ENCODE results near the gene PAX8. TPM values are rescaled to one million over a fixed set of nuclear protein-coding genes. Genes with fewer than 3 reads are reported as not detected.
A peak's percentile ranks its signal among the peaks of the same experiment; 100 is the strongest.

PAX8 gene
- total RNA-seq, 1 donor from 2014 or later: 6.1 TPM

DNA sequence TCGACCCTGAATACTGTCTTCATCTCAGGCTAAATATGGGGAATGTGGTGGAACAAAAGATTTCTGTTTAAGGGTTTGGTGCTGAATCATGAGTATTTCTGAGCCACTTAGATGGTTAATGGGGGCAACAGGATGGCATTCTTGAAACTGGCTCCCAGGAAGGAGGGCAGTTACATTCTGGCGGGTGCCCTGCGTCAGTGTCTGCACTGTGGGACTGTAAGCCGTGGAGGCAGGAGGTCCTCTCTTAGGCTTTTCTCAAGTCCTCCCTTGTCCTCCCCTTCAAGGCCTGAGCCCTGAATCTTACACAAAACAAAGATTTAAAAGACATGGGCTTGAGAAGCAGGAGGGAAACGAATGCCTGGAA lies 59.2 kb downstream of the PAX8 start:
- ATAC-seq: no peak

DNA sequence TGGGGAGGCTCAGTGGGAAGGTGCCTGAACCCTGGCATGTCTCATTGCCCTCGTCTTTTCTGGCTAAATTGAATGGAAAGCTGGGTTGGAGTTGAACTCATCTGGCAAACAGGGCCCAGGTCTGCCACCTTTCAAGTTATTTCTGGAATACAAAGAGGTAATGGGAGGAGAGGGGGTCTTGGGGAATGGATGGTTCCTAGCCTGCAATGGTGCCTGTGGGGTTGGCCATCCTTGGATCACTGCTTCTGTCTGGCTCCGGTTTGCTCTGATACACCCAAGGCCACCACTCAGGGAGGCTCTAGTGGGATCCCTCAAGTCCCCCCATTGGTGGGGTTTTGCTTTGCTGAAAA lies 59.7 kb downstream of the PAX8 start:
- ATAC-seq: no peak

DNA sequence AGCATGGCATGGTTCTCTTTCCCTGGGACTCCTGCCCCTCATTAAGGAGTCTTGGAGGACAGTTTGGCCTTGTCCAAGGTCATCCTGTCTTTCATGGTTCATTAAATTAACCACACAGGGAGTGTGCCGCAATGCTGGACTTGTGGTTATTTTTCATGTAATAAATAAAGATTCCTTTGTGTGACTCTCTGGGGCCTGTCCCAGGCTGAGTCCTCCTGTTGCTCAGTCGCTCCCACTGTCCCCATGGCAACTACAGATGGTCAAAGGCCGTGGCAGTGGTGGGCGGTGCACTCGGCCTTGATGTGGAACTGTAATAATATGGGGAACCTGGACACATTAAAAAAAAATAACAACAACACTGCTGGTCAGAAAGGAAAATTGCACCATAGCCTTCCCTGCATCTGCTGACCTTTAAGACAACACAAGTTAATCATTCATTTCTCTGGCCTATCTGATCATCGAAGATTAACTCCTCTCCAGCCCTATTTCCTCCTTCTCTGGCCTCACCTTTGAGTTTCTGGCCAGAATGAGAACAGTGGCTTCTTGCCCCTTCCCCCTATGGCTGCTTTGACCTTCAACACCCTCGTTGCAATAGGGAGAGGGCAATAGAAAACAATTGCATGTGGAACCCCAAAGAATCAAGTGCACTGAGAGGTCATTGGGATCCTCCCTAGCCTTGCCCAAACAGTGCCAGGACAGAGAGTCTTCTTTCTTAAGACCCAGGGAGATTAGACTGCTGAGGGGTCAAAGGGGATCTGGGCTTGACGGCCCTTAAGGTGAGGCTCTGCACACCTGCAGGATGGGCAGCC lies 60.2 kb downstream of the PAX8 start:
- no peak for ATAC-seq

DNA sequence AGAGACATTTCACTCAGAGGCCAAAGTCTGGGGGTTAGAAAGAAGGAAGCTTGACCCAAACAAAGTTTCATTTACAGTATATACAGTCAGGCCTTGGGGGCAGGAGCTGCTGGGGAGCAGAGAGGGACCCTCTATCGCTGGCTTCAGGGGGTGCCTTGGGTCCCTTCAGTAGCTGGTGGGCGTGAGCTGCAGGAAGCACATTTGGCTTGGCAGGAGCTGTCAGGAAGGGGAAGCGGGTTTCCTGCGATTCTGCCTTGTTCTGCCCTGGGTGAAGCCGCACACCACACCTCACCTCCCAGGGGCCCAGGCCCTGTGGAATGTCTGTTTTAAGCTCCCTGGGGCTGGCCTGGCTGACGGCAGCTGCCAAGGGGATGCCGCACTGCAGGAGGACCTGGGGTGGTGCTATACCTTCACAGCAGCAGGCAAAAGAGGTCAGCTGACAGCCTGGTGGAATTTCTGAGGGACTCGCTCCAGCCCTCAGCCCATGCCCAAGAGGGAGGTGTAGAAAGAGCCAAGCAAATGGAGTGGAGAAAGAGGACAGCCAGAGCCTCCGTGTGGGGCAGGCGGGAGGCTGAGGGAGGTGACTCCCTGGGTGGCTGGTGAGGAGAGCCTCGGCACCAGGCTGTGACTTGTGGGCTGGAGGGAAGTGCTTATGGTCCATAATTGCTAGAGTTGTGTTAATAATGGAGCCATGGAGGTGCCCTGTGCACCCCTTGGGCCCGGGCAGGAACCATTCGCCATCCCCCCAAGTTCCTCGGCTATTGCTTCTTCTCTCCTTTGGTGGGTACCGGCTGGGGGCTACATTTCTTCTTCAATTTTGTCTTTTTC lies 61.1 kb downstream of the PAX8 start:
- ATAC-seq: peak; percentile 15

DNA sequence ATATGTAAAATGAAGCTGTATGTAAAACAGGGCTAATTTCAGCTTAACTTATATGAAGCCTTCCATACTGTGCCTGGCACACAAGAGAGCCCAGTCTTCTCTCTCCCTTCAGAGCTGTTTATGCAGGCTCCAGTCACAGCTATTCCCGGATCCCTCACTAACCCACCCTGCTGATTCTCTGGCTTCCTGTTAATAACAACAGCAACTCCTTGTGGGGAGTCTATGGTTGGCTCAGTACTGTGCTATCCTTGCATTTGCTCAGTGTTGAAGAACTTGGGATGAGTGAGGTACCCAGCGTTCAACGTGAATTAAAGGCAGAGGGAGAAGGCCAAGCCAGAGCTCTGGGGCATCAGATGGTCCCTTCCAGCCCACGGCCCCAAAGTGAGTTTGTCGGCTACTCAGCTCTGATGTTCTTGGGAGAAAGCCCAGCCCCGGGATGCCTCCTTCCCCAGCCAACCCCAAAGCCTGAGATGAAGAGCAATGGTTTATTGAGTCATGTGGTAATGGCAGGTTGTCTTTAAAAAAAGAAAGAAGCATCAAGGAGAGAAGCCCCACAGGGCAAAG lies 61.7 kb downstream of the PAX8 start:
- ATAC-seq: no peak

DNA sequence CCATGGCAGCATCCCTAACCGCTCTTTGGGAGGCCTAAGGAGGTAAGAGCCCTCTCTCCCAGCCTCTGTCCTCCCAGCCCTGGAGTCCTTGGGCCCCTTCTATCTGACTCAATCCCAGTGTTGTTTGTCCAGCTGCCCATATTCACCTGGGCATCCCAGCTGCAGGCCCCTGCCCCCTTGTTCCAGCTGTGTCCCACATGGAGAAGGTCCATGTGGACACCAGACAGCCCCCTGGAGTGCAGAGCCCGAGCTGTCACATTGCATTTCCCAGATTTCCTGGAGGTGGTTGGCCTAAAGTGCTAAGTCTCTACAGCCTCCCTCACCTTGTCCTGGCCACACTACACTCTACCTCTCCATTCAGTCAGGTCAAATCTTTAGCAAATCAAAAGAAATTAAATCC lies 62.4 kb downstream of the PAX8 start:
- ATAC-seq: no peak

DNA sequence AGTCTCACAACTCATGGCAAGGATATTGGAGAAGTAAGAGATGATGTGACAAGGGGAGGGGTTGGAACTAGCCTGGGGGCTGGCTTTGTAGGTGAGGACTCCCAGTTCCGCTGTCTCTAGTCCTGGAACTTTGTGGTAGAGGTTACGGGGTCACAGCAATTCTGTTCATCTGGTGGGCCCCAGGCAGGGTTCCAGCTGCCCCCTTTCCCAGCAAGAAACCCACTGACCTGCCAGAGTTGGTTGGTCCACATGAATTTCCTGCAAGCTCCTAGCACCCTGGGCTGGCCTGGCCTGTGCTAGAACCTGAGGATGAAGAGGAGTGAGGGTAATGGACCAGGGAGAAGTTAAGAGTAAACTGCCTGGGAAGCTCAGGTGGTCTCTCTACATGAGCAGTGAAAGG lies 63.7 kb downstream of the PAX8 start:
- no peak for ATAC-seq

DNA sequence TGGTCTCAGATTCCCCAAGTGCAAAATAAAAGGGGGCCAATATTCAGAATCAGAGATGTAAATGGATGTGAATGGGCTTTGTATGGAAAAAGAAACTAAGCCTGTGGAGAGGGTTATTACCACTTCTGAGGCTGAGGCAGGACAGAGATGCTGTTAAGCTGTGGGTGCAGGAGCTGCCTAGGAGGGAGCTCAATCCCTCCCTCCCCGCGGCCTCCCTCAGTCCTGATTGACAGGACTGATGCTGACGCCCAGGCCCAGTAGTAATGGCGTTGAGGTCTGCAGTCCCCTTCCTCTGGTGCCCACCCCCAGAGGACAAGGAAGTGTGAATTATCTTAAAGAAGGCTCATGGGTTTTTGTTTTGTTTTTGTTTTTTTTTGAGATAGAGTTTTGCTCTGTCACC lies 64.6 kb downstream of the PAX8 start:
- ATAC-seq: no peak

DNA sequence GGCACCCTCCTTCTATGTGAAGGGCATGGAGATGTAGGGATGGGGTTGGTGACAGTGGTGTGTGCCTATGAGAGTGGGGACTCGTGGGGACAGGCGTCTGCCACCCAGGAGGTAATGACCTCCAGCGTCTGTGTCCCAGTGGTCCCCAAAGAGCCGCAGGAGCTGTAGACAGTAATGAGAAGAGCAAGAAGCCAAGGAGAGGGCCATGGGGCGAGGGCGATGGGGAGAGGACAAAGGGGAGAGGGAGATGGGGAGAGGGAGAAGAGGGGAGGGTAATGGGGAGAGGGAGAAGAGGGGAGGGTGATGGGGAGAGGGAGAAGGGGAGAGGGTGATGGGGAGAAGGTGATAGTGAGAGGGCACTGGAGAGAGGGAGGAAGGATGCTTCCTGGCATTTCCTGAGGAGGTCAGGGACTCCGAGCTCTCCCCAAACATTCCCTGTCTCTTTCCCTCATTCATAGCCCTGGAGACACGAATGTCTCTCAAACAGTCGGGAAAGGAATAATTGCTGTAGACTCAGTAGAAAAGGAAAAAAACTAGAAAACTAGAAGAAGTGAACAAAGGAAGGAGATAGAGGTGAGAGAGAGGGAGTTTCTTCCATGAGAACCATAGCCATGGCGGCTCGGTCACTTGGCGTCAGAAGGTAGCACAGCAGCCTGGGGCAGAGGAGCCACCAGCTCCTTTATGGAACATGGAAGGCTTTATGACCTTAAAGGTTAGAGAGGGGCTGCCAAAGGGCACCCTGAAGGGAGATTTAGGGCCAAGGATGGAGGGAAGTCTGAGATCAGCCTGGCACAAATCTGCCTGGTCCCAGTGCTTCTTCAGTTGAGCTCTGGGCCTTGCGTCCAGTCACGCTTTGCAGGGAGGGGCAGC lies 65.4 kb downstream of the PAX8 start:
- ATAC-seq: no peak

DNA sequence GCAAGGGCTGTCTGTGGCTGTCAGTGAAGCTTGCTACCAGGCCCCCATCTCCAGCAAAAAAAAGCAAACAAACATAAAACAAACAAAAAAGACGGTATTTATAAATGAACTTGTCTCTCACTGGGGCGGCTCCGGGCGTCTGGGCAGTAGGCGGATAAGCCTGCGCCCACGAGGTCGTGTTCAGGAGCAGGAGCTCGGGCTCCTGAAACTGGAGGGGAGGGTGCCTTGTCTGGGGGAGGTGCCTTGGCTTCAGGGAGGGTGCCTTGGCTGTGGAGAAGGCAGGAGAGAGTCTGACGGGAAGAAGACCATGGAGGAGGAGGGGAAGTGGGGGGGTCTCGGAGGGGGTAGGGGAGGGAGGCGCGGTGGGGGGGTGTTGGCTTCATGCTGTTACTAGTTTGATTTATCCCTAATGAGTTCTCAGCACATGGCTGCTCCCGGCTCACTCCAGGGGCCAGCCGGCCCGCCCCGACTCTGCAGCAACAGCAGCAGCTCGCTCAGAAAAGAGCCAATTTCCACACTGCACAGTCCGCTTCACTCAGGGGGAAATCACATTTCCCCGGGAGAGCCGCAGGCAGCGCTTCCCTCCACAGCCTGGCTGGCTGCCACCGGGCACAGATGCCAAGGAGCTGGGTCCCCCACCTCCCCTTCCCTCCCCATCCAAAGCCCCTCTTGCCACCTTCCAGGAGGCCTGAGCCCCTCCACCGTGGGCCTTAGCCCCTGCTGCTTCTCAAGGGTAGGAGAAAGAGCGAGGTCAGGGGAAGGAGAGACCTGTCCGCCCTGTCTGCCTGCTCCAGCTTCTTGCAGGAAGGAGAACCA lies 66.3 kb downstream of the PAX8 start:
- ATAC-seq: no peak

DNA sequence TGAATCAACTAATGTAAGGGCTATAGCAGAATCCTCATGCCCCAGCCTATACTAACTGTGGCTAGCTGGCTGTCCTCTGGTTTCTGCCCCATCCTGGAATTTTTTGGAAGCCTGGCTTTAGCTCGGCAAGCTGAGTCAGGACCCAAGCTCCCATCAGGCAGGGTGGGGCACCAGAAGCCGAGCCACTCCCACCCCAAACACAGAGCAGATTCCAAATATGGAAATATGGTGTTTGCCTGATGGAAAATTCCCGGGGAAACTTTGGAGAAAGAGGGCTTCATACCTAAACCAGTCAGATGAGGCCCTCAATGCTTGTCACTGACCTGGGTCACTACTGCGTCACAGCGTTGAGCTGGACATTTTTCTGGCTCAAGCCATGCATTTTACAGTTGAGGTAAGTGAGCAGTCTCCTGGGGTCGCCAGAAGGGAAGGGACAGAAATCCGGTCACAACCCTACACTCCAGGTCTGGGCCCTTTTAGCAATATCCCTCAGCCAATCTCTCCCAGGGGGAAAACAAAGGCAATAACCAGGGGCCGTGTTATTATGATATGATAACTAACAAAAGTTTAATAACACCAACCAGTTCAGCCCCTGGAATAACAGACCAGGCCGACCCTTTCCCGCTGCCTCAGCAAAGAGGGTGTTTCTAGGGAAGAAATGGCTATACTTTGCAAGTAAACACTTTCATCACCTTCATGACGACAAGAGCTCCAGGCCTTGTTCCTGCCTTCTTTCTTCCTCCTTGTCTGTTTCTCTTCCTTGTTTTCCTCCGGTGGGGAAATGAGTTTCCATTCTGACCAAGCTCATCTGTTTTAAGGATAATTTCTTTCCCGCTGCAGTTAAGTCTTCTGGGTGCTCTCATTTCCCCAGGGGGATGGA lies 67.3 kb downstream of the PAX8 start:
- ATAC-seq: peak; percentile 84

DNA sequence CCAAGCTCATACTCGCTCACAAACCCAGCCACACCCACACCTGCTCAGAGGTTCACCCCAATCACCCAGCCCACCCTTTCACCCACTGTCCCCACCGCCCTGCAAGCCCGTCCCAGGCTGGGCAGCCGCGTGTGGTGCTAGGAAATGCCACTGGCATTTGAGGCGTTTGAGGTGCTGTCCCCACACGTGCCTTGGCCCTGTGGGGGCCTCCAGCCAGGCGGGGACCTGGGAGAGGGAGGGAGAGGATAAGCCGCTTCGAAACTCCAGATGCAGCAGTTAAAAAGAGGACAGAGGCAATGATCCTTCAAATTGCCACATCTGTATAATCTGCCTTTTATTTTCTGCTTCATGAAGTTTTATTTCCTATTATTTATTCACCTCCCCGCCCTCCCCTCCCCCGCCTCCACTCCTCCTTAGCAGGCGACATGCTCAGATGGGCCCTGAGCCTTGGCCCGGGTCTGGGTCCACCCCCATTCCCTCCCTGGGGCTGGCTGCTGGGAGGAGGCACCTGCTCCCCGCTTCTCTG lies 69.0 kb downstream of the PAX8 start:
- ATAC-seq: peak; percentile 14

DNA sequence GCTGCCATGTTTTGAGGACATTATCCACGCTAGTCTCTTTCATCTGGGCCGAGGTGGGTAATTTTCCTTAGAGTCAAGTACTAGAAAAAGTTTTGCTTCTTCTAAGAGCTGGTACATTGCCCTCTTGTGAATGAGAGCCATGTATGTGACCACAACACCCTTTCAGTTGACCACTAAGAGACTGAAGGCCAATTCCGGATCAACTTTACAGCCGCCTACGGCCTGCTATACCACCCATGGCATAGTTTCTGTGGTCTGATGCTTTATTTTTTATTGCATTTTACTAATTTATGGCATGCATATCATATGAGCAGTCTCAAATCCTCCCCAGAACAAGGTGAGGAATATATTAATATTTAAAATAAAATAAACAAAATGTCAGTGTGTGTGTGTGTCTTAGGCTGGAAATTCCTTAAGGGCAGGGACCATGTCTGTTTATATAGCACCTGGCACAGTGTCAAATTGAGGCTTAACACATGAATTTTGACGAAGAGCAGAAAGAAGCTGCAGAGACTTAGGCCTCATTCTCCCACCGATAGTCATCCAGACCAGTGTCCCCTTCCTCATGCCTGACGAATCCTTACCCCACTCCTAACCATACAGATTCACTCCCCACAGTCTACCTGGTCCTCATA lies 69.6 kb downstream of the PAX8 start:
- no peak for ATAC-seq

DNA sequence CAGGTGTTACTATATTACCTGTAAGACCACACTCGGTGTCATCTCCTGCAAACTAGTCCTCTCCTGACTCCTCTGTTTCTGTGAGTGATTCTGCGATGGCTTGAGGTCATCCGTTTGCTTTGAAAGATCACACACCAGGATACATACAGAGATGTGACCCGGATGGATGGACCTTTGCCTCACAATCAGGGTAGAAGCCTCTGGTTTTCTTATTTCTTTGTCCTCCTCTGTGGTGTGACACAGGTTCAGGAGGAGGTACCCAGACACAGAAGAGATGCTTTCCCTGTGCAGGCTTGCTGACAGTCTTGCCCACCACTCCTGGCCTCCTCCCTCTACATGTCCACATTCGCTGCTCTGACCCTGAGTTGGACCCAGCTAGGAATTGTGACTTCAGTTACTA lies 70.3 kb downstream of the PAX8 start:
- ATAC-seq: no peak

DNA sequence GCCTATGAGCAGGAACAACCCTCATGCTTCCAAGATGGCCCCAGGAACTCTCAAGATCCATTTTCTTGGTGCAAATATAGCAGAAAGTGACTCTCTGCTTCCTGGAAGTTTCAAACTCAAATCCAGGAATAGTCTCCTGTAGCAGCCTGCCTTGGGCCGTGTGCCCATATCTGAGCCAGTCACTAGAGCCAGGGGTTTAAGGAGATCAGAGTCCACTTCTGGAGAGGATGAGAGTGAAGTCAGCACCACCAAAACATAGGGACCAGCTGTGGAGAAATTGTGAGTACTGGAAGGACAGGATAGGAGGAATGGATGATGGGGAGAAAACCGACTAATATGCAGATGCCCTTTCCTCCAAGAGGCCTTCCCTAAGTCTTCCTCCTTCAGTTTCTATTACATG lies 71.7 kb downstream of the PAX8 start:
- no peak for ATAC-seq

DNA sequence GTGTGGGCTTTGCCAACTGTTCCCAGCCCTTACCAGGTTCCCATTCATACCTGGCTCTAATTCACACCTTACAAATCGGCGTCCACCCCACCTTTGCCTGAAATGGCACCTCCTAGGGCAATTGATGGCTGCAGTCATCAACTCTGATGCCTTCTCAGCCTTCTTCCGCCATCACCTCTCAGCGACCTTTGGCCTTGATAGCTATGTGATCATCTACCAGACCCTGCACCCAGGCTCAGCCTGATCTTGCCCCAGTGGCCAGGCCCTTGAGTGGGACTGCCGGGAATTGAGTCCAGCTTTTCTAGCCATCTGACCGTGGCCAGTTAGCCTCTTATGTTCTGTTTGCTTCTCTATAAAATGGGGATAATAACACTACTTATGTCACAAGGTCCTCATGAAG lies 72.5 kb downstream of the PAX8 start:
- no peak for ATAC-seq

DNA sequence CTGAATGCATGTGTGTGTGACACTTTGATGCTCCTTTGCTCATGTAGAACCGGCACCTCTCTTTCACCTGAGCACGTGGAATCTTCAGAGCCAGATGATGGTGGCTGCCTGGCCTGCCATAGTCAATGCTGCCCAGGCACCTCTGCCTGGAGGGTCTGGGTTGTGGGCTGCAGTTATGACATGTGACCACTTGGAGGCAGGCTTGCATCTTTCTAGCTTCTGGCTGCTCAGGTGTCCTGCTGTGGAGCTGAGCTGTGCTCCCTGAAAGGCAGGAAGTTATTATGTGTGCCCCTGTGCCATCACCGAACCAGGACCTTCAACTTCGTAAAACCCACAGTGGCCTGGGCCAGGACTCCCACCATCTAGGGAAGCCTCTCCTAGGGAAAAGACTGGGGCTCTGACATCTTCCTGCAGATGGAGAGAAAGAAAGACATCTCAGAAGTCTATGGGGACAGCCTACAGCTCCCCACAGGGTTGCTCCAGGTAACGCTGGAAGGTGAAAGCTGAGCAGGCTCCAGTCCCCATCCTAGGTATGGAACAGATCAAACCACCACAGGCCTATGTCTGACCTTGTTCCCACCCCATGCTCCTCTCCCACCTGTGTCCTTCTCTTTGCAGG lies 74.7 kb downstream of the PAX8 start:
- ATAC-seq: peak; percentile 62

DNA sequence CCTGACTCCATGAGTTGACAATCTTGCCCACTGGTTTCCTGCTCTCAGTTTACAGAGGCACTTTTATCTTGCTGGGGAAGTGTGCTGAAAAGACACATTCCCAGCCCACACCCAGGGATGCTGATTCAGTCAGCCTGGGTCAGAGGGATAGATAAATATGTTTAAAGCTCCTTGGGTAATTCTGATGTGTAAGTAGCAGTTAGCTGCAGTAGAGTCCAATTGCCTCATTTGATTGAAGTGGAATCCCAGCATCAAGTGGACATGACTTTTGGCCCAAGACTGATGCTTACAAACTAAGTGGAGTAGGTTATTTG lies 75.5 kb downstream of the PAX8 start:
- ATAC-seq: no peak

DNA sequence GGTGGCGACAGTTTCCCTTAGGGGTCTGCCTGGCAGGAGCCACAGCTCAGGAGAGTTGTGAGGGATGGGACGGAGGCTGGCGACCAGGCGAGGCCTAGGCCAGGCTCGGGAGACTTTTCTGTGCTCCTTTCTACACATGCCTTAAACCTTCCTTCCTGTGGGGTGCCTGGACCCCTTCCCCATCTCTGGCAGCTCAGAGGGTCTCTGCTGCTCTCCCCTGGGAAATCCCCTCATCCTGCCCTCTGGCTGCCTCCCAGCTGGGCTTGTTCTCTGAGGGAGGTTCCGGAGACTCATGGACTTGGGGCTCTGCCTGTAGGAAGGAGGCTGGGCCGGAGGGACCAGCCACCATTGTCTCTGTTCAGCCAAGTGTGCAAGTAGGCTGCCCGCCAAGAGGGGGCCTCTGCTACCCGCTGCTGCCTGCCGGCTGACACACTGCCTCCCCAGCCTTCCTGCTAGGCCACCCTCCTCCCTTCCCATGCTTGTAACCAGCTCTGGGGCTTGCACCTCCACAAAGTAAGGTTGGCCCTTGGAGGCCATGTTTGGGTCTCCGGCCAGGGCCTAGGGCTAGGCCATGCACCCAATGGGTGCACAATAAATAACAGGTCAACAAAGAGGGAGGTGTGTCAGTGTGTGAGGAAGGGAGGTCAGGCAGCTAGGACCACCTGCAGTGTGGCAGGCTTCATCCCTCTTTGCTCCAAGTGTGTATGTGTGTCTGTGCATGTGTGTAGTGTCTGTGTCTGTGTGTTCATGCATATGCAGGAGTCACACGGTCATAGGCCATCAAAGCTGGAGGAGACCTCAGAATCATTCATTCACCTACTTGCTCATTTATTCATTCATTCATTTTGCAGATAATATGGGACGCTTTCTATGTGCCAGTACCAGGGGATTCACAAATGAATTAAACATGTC lies 76.2 kb downstream of the PAX8 start:
- no peak for ATAC-seq
